GM12874 (cell line): ENCODE data around the gene MAB21L4.

ENCODE experiments used
- TF ChIP-seq, protein P1 (sequence below): IDR thresholded peaks from 2 replicates; pipeline ENCODE4 v1.5.1; 2011; ENCODE audit warnings: low read depth, mild to moderate bottlenecking, control low read depth, low read length, moderate library complexity; ENCODE audit not compliant: insufficient read depth

Gene MAB21L4

GRCh38 chr2:240905176-240905781, 9.3 kb upstream of the MAB21L4 start:
- TF ChIP-seq, protein P1, sequence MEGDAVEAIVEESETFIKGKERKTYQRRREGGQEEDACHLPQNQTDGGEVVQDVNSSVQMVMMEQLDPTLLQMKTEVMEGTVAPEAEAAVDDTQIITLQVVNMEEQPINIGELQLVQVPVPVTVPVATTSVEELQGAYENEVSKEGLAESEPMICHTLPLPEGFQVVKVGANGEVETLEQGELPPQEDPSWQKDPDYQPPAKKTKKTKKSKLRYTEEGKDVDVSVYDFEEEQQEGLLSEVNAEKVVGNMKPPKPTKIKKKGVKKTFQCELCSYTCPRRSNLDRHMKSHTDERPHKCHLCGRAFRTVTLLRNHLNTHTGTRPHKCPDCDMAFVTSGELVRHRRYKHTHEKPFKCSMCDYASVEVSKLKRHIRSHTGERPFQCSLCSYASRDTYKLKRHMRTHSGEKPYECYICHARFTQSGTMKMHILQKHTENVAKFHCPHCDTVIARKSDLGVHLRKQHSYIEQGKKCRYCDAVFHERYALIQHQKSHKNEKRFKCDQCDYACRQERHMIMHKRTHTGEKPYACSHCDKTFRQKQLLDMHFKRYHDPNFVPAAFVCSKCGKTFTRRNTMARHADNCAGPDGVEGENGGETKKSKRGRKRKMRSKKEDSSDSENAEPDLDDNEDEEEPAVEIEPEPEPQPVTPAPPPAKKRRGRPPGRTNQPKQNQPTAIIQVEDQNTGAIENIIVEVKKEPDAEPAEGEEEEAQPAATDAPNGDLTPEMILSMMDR, result no peak

GRCh38 chr2:240904216-240905175, 8.5 kb upstream of the MAB21L4 start:
- TF ChIP-seq, protein P1, result no peak

- TF ChIP-seq, protein P1, result no peak
These were observed 7.5 kb upstream of the MAB21L4 start for GRCh38 chr2:240903191-240904060.

DNA sequence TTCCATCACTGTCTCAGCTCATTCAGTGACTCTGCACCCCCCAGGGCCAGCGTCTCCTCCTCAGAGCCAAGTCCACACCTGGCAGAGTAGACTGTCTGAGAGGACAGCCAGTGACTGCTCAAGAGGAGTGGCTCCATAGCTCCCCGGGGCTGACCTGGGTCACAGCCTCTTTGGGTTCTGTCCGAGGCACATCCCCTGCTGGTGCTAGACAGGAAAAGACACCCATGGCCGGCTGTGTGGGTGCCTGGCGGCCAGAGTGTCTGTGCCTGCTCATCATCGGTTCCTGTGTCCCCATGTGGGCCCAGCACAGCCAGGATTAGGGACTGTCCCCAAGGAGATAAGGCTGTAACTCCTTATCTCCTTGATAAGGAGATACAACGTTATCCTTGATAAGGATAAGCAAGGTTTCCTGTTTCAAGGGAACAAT, 6.7 kb upstream of the MAB21L4 start:
- TF ChIP-seq, protein P1, result no peak

DNA sequence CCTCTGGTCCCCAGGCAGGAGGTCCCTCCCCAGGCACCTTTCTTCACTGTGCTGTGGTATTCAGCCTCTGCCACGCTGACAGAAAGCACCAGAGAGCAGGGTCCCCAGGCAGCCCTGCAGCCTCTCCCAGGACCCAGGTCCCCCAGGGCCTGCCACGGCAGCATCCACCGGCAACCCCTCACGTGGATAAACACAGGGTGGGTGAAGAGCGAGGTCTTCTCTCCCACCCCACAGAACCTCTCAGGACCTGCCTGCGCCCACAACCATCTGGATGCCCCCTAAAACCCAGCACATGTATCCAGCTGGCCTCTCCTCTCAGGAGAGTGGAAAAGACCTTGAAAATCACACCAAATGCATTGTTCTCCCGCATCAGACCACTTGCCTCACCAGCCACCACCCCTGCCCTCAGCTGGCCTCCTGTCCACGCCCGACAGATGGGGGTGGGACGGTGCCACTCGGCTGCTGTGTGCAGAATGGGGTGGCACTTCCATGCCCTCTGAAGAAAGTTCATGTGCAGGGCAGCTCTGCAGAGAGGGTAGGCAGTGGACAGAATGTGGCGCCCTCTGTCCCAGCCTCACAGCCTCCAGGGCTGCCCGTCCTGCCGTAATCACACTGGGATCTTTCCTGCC, 6.1 kb upstream of the MAB21L4 start:
- TF ChIP-seq, protein P1, result no peak

DNA sequence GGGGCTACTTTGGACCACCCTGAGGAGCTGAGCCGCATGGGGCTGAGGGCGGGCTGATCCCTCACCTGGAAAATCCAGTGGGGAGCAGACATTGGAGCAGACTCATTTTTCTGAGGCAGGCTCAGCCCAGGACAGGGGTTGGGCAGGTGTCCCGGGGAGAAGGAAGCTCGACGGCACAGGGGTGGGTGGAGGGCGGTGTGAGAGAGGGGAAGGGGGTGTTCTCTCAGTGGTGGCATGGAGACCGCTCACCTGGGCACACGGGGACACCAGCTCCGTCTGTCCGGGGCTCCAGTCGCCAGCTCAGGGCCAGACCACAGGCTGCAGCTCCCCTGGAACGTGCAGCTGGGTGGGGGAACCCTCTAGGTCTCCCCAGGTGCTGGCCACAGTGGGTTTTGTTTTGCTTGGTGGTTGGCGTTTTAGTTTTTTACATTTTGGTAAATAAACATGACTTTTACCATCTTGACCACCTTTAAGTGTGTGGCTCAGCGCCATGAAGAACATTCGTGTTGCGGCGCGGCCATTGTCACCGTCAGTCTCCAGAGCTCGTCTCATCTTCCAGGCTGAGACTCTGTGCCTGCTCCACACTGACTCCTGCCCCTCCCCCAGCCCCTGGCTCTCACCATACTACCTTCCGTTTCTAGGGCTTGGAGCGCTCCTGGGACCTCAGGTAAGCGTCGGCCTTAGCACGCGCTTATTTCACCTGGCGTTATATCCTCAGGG, 4.3 kb upstream of the MAB21L4 start:
- TF ChIP-seq, protein P1, result no peak
